Breast epithelium (tissue), 4 donors: ENCODE results near the gene THAP12. TPM values are rescaled to one million over a fixed set of nuclear protein-coding genes. Genes with fewer than 3 reads are reported as not detected.

Experiments
- DNase-seq, 2 donors: peaks; one replicate each; pipeline ENCODE4 v3.0.0-alpha.2; 2019; ENCODE audit warnings: low spot score in 2 of 2
- H3K27ac ChIP-seq, 2 donors: fragments of 200-600 bp; sonication (generic) in 1 of 2; one replicate each; pipeline ENCODE4 v1.5.1; 2016 to 2019; ENCODE audit warnings: mild to moderate bottlenecking in 1 of 2
- H3K27me3 ChIP-seq, 2 donors: fragments of 200-600 bp; sonication (generic) in 1 of 2; one replicate each; pipeline versions ENCODE4 v1.5.1 to v1.6.0; 2017 to 2019; ENCODE audit warnings: control low read depth in 1 of 2, mild to moderate bottlenecking in 1 of 2
- H3K36me3 ChIP-seq: fragments of 200-600 bp; one replicate; pipeline ENCODE4 v1.5.1; 2019
- H3K4me1 ChIP-seq, 2 donors: fragments of 200-600 bp; sonication (generic); one replicate each; pipeline ENCODE4 v1.5.1; 2016 to 2019; ENCODE audit warnings: control low read depth in 1 of 2
- H3K4me3 ChIP-seq, 3 donors: fragments of 200-600 bp; sonication (generic); 1 replicate in 2 of 3; 2 replicates in 1 of 3; pipeline ENCODE4 v1.5.1; 2016 to 2019; ENCODE audit warnings: mild to moderate bottlenecking in 3 of 3, moderate library complexity in 2 of 3
- H3K9me3 ChIP-seq, 2 donors: fragments of 200-600 bp; sonication (generic) in 1 of 2; one replicate each; pipeline ENCODE4 v1.5.1; 2016 to 2019; ENCODE audit warnings: control low read depth in 1 of 2
- CTCF ChIP-seq, 3 donors: fragments of 450-650 bp; IDR thresholded peaks; one replicate each; pipeline ENCODE4 v1.5.1; 2016 to 2017; ENCODE audit warnings: antibody characterized with exemption in 3 of 3, mild to moderate bottlenecking in 3 of 3, moderate library complexity in 3 of 3
- POLR2A ChIP-seq: fragments of 450-650 bp; IDR thresholded peaks from one replicate; pipeline ENCODE4 v1.6.1; 2016; ENCODE audit warnings: antibody characterized with exemption, mild to moderate bottlenecking, moderate library complexity
- POLR2AphosphoS5 ChIP-seq, 3 donors: sonication (generic); formaldehyde crosslinking; IDR thresholded peaks; one replicate each; pipeline ENCODE4 v1.6.1; 2017; ENCODE audit warnings: antibody characterized with exemption in 3 of 3
- intact Hi-C: fragments of 100-400 bp; cut with DNase I; formaldehyde crosslinking; loops from one replicate; pipeline ENCODE4 v1.15.1; 2023; ENCODE audit warnings: low total_unique reads
- total RNA-seq, 3 donors: library from RNA; depleted of rRNA; stranded (reverse); fragments of >200 nt; gene quantifications; one replicate each; pipeline ENCODE4 v1.1.0, GENCODE V29; 2016

Gene THAP12
- total RNA-seq, 3 donors from 2014 or later: 42.3 to 49.9 (median 49.5) TPM

- H3K27me3 ChIP-seq: no peaks in the 10 kb centered on the region
- H3K36me3 ChIP-seq: no peaks in the 10 kb centered on the region
- TF ChIP-seq POLR2AphosphoS5 (IDR thresholded peaks at IDR 0.05) (no peak), CTCF (IDR thresholded peaks at IDR 0.05) (no peak), POLR2A (no peak)
- no peak overlapping the region for H3K4me3 ChIP-seq
- DNase-seq: no peak
- H3K4me1 ChIP-seq: no peaks in the 10 kb centered on the region
- no peaks in the 10 kb centered on the region for H3K9me3 ChIP-seq
- no peak overlapping the region for H3K27ac ChIP-seq
- intact Hi-C loops: no loop called here
Measured at GRCh38 chr11:76400967-76401366, 20.0 kb upstream of the THAP12 start.

GRCh38 chr11:76397383-76397782, 16.5 kb upstream of the THAP12 start:
- DNase-seq: no peak
- intact Hi-C loops: no loop called here
- H3K27ac ChIP-seq: no peak overlapping the region
- no peaks in the 10 kb centered on the region for H3K27me3 ChIP-seq
- H3K9me3 ChIP-seq: no peaks in the 10 kb centered on the region
- H3K4me3 ChIP-seq: no peak overlapping the region
- H3K36me3 ChIP-seq: no peaks in the 10 kb centered on the region
- no peaks in the 10 kb centered on the region for H3K4me1 ChIP-seq
- no peak for TF ChIP-seq CTCF (IDR thresholded peaks at IDR 0.05)
- TF ChIP-seq POLR2AphosphoS5 (IDR thresholded peaks at IDR 0.05): no peak
- no peak for TF ChIP-seq POLR2A

- intact Hi-C loops: no loop called here
- no peaks in the 10 kb centered on the region for H3K27me3 ChIP-seq
- no peak overlapping the region for H3K4me3 ChIP-seq
- H3K27ac ChIP-seq: no peak overlapping the region
- no peaks in the 10 kb centered on the region for H3K9me3 ChIP-seq
- H3K36me3 ChIP-seq: no peaks in the 10 kb centered on the region
- no peak for TF ChIP-seq POLR2AphosphoS5 (IDR thresholded peaks at IDR 0.05)
- no peak for TF ChIP-seq CTCF (IDR thresholded peaks at IDR 0.05)
- H3K4me1 ChIP-seq: no peaks in the 10 kb centered on the region
- no peak for DNase-seq
Measured at GRCh38 chr11:76395296-76395695, 14.4 kb upstream of the THAP12 start.

GRCh38 chr11:76394411-76394810, 13.5 kb upstream of the THAP12 start:
- Histone ChIP-seq H3K4me3 (no peak overlapping the region), H3K4me1 (no peaks in the 10 kb centered on the region), H3K36me3 (no peaks in the 10 kb centered on the region), H3K27ac (no peak overlapping the region), H3K9me3 (no peaks in the 10 kb centered on the region), H3K27me3 (no peaks in the 10 kb centered on the region)
- TF ChIP-seq POLR2A: no peak
- TF ChIP-seq POLR2AphosphoS5 (IDR thresholded peaks at IDR 0.05): no peak
- no peak for TF ChIP-seq CTCF (IDR thresholded peaks at IDR 0.05)
- intact Hi-C loops: no loop called here
- no peak for DNase-seq

GRCh38 chr11:76392870-76393269, 11.9 kb upstream of the THAP12 start:
- Histone ChIP-seq H3K36me3 (no peaks in the 10 kb centered on the region), H3K27ac (no peak overlapping the region), H3K4me1 (no peaks in the 10 kb centered on the region), H3K4me3 (no peak overlapping the region), H3K9me3 (no peaks in the 10 kb centered on the region), H3K27me3 (no peaks in the 10 kb centered on the region)
- intact Hi-C loops: no loop called here
- TF ChIP-seq POLR2A: no peak
- no peak for TF ChIP-seq CTCF (IDR thresholded peaks at IDR 0.05)
- TF ChIP-seq POLR2AphosphoS5 (IDR thresholded peaks at IDR 0.05): no peak
- no peak for DNase-seq
